Activated T-cell treated with anti-CD3 and anti-CD28 coated beads, Interleukin-2, amount 50 U/mL, for 4 hours (primary cell): ENCODE measurements around the gene C4BPB. TPM values are rescaled to one million over a fixed set of nuclear protein-coding genes. Genes with fewer than 3 reads are reported as not detected.

Experiments
- ATAC-seq, 2 donors: fragments of 200-7000 bp; cut with Tn5 transposase; one replicate each; pipeline ENCODE4 v1.10.0; 2021
- DNase-seq: peaks from one replicate; pipeline ENCODE4 v3.0.0-alpha.2; 2020
- H3K27me3 Mint-ChIP-seq: one replicate; pipeline ENCODE4 v1.8.0; 2021; ENCODE audit warnings: low read depth, mixed read lengths
- H3K36me3 Mint-ChIP-seq: one replicate; pipeline ENCODE4 v1.8.0; 2022; ENCODE audit warnings: mixed read lengths; ENCODE audit not compliant: insufficient read depth
- H3K4me1 Mint-ChIP-seq: one replicate; pipeline ENCODE4 v1.8.0; 2021; ENCODE audit warnings: low read depth, mixed read lengths
- H3K4me3 Mint-ChIP-seq: one replicate; pipeline ENCODE4 v1.8.0; 2021; ENCODE audit warnings: mild to moderate bottlenecking, moderate library complexity, mixed read lengths
- H3K9me3 Mint-ChIP-seq: one replicate; pipeline ENCODE4 v1.8.0; 2021; ENCODE audit warnings: mixed read lengths
- total RNA-seq, 3 donors: library from RNA; stranded (reverse); gene quantifications; one replicate each; pipeline ENCODE4 v1.2.1, GENCODE V29; 2021

C4BPB gene
- total RNA-seq, 3 donors from 2014 or later = 0.27 to 0.38 (median 0.29) TPM

- ATAC-seq = no peak
- Mint-ChIP-seq H3K4me3 (no peak overlapping the region), H3K27me3 (no peaks in the 10 kb centered on the region), H3K4me1 (peaks cover 29% of the 10 kb centered on the region), H3K9me3 (no peaks in the 10 kb centered on the region), H3K36me3 (no peaks in the 10 kb centered on the region)
- no peak for DNase-seq
Measured at GRCh38 chr1:207054491-207054890, 34.2 kb upstream of the C4BPB start.

GRCh38 chr1:207055386-207056001 lies 33.2 kb upstream of the C4BPB start:
- no peaks in the 10 kb centered on the region for H3K9me3 Mint-ChIP-seq

DNA sequence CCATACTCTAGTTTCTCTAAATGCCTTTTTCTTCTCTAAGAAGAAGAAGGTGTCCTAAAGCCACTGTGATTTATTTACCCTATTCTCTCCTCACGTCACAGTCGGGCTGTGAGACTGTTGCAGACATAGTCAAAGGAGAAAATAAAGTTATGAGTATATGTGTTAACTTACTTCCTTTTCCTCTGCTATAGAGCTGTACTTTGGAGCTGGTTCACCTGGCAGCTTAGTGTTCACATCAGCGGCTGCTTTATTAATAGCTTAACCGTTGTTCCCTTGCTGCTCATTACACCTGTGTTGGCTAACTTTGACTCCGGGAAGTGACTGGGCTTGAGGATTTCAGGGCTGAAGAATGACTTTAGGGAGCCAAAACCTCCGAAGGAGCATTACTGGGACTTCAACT lies 32.0 kb upstream of the C4BPB start:
- ATAC-seq = no peak

More at GRCh38 chr1:207055386-207056001, 33.2 kb upstream of the C4BPB start:
- H3K36me3 Mint-ChIP-seq = no peaks in the 10 kb centered on the region
- DNase-seq (no peak), ATAC-seq (no peak)
- H3K4me1 Mint-ChIP-seq = peaks cover 25% of the 10 kb centered on the region
- no peaks in the 10 kb centered on the region for H3K27me3 Mint-ChIP-seq
- no peak overlapping the region for H3K4me3 Mint-ChIP-seq

GRCh38 chr1:207058252-207058651 lies 30.4 kb upstream of the C4BPB start:
- Mint-ChIP-seq H3K36me3 (peaks cover 7% of the 10 kb centered on the region), H3K4me1 (peaks cover 3% of the 10 kb centered on the region)
- no peak for ATAC-seq

More for the DNA sequence above, 32.0 kb upstream of the C4BPB start:
- Mint-ChIP-seq H3K27me3 (no peaks in the 10 kb centered on the region), H3K36me3 (peaks cover 2% of the 10 kb centered on the region), H3K9me3 (no peaks in the 10 kb centered on the region), H3K4me3 (no peak overlapping the region), H3K4me1 (peaks cover 17% of the 10 kb centered on the region)
- DNase-seq = no peak

DNA sequence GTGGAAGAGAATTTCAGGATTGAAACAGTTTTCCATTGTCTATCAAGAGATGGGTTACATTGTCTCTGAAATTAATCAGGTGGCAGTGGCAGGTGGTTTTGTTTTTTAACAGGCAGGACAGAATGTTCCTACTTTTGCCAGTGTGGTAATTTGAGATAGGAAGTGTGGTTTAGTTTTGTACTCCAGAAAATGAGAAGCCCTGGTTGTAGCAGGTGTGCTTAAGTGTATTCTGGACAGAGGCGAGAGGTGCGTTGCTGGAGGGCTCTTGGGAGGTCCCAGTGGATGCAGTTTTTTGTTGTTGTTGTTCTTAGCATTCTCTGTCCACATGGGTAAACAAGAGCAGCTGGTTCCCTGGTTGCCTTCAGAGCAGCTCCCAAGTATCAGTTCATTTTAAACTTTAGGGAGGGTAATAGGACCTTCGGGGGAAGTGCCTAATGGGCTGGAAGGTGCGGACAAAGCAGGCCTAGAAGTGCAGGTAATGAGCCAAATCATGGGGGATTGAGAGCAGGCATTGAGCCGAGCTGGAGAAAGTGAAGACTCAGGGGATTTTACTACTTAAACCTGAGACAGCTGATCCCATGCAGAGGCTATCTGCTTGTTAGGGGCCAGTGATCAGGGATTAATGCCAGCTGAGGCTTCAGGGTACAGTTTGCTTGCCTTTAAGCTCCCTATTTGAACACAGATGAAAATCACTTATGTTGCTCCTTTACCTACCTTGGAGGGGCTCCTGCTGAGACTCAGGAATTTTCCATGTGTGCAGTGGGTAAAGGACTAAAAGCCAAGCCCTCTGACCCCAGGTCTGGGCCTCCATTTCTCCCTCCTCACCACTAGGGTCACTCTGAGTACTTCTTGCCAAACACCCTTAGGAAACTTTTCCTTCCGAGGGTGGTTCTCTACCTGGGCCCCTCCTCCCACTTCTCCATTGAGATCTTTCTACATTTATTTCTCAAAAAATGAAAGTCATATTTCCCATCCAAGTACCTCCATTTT lies 29.5 kb upstream of the C4BPB start:
- DNase-seq (no peak), ATAC-seq (no peak)
- H3K9me3 Mint-ChIP-seq = no peaks in the 10 kb centered on the region
- H3K4me1 Mint-ChIP-seq = no peaks in the 10 kb centered on the region
- H3K36me3 Mint-ChIP-seq = peaks cover 7% of the 10 kb centered on the region
- no peak overlapping the region for H3K4me3 Mint-ChIP-seq
- H3K27me3 Mint-ChIP-seq = no peaks in the 10 kb centered on the region

More at GRCh38 chr1:207058252-207058651, 30.4 kb upstream of the C4BPB start:
- Mint-ChIP-seq H3K9me3 (no peaks in the 10 kb centered on the region), H3K4me3 (no peak overlapping the region), H3K27me3 (no peaks in the 10 kb centered on the region)
- no peak for DNase-seq

GRCh38 chr1:207059881-207060280 lies 28.8 kb upstream of the C4BPB start:
- DNase-seq (no peak), ATAC-seq (no peak)
- H3K36me3 Mint-ChIP-seq = peaks cover 8% of the 10 kb centered on the region
- H3K9me3 Mint-ChIP-seq = no peaks in the 10 kb centered on the region
- H3K4me3 Mint-ChIP-seq = no peak overlapping the region
- H3K27me3 Mint-ChIP-seq = no peaks in the 10 kb centered on the region
- no peaks in the 10 kb centered on the region for H3K4me1 Mint-ChIP-seq

- Mint-ChIP-seq H3K27me3 (no peaks in the 10 kb centered on the region), H3K36me3 (peaks cover 11% of the 10 kb centered on the region), H3K4me3 (no peak overlapping the region), H3K9me3 (no peaks in the 10 kb centered on the region), H3K4me1 (no peaks in the 10 kb centered on the region)
- DNase-seq (no peak), ATAC-seq (no peak)
Measured at GRCh38 chr1:207060596-207060995, 28.1 kb upstream of the C4BPB start.

GRCh38 chr1:207062058-207062457 lies 26.6 kb upstream of the C4BPB start:
- ATAC-seq (no peak), DNase-seq (no peak)
- H3K4me3 Mint-ChIP-seq = no peak overlapping the region
- H3K36me3 Mint-ChIP-seq = peaks cover 11% of the 10 kb centered on the region
- no peaks in the 10 kb centered on the region for H3K9me3 Mint-ChIP-seq
- no peaks in the 10 kb centered on the region for H3K27me3 Mint-ChIP-seq
- no peaks in the 10 kb centered on the region for H3K4me1 Mint-ChIP-seq

DNA sequence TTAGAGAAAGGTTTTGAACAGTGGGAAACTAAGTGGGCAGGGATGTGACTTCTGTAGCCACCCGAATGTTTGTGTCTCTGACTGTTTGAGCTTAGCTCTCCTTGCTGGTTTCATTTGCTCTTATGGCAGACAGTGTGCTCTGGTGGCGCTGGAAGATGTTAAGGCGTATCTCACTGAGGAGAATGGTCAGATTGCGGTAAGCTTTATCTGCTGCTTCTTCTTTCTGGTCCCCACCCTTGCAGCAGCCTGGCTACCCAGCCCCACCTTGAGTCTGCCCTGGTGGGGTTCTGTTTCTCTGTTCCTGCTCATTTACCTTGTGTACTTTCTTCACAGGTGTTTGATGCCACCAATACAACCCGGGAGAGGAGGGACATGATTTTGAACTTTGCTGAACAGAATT lies 25.6 kb upstream of the C4BPB start:
- H3K4me3 Mint-ChIP-seq = no peak overlapping the region
- peaks cover 13% of the 10 kb centered on the region for H3K36me3 Mint-ChIP-seq
- no peaks in the 10 kb centered on the region for H3K4me1 Mint-ChIP-seq
- no peak for ATAC-seq
- H3K27me3 Mint-ChIP-seq = no peaks in the 10 kb centered on the region
- no peak for DNase-seq
- no peaks in the 10 kb centered on the region for H3K9me3 Mint-ChIP-seq

DNA sequence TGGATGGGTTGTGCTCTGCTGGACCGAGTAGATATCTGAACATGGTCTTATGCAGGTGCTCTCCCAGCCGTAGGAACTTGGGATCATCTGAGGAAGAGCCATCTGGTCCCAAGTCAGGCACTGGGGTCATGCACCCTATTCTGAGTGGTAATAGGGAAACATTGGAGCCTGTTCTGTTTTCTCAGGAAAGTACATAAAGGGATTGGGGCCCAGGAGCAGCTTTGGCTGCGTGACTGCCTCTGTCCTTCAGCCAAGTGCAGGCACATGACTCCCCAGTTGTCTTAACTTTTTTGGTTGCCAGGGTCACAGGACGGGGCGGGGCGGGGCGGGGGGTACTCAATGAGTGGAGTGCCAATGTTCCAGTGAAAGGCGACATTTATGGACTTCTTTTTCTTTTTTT lies 24.1 kb upstream of the C4BPB start:
- H3K4me3 Mint-ChIP-seq = no peak overlapping the region
- peaks cover 16% of the 10 kb centered on the region for H3K36me3 Mint-ChIP-seq
- DNase-seq (no peak), ATAC-seq (no peak)
- no peaks in the 10 kb centered on the region for H3K27me3 Mint-ChIP-seq
- H3K9me3 Mint-ChIP-seq = no peaks in the 10 kb centered on the region
- H3K4me1 Mint-ChIP-seq = peaks cover 5% of the 10 kb centered on the region

DNA sequence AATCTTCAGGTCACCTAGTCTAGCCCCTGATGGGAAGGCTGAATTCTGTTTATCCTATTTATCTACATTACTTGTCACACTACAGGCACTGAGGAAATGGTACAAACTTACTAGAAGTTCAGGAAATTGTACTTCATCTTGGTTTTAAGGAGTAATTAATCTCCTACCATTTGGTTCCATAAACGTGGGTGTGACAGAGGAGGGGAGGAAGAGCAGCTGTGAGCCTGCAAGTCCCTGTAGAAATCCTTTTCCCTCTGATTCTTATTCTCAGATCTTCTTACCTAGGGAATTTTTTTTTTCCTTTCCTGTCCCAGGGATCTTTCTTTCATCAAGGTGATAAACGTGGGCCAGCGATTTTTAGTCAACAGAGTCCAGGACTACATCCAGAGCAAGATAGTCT lies 21.5 kb upstream of the C4BPB start:
- peaks cover 14% of the 10 kb centered on the region for H3K36me3 Mint-ChIP-seq
- no peaks in the 10 kb centered on the region for H3K9me3 Mint-ChIP-seq
- peaks cover 28% of the 10 kb centered on the region for H3K4me1 Mint-ChIP-seq
- ATAC-seq (no peak), DNase-seq (no peak)
- no peak overlapping the region for H3K4me3 Mint-ChIP-seq
- no peaks in the 10 kb centered on the region for H3K27me3 Mint-ChIP-seq

DNA sequence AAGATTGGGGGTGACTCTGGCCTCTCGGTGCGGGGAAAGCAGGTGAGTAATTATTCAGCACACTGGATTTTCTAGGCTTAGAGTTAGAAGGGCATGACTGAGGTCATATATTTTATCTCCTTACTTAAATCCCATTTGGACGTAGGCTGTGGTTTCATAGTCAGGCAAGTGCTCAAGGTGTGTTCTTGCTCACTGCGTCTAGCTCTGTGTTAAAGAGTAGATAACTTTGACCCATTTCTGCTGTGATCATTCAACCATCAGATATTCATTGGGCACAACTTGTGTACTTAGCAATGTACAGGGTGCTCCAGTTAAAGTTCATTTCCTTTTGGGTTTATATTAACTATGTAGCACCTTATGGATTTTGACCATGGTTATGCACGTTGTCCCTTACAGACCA lies 21.0 kb upstream of the C4BPB start:
- Mint-ChIP-seq H3K27me3 (no peaks in the 10 kb centered on the region), H3K36me3 (peaks cover 10% of the 10 kb centered on the region), H3K4me3 (no peak overlapping the region), H3K4me1 (peaks cover 28% of the 10 kb centered on the region), H3K9me3 (no peaks in the 10 kb centered on the region)
- ATAC-seq (no peak), DNase-seq (no peak)

DNA sequence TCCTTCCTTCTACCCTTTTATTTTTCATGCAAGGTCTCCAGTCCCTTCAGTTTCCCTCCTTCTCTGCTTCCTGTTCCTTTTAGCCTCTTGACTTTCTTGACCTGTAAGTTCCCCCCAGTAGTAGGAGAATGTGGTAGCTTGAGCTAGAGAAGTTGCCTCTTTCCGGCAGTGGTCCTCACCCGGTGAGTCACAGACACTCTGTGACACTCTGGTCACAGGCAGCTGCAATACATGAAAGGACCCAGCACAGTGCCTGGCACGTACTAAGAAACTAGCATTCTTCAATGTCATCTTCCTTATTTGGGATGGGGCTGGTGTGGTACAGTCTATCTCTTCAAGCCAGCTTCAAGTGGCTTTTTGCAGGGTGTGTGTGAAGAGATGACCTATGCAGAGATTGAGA lies 19.6 kb upstream of the C4BPB start:
- no peaks in the 10 kb centered on the region for H3K27me3 Mint-ChIP-seq
- ATAC-seq (peak; percentile 57 to 59), DNase-seq (no peak)
- no peak overlapping the region for H3K4me3 Mint-ChIP-seq
- H3K36me3 Mint-ChIP-seq = peaks cover 9% of the 10 kb centered on the region
- H3K4me1 Mint-ChIP-seq = peaks cover 29% of the 10 kb centered on the region
- no peaks in the 10 kb centered on the region for H3K9me3 Mint-ChIP-seq

- Mint-ChIP-seq H3K4me1 (peaks cover 29% of the 10 kb centered on the region), H3K27me3 (no peaks in the 10 kb centered on the region), H3K36me3 (peaks cover 7% of the 10 kb centered on the region), H3K9me3 (no peaks in the 10 kb centered on the region), H3K4me3 (no peak overlapping the region)
- DNase-seq (no peak), ATAC-seq (no peak)
Measured at GRCh38 chr1:207069858-207070506, 18.7 kb upstream of the C4BPB start.
